Umbilical cord (tissue), 2 donors: ENCODE data around the gene ARMH4. TPM values are rescaled to one million over a fixed set of nuclear protein-coding genes. Genes with fewer than 3 reads are reported as not detected.

ENCODE experiments used
- DNase-seq: peaks from one replicate; pipeline ENCODE4 v3.0.0-alpha.2; 2015; ENCODE audit warnings: low spot score
- total RNA-seq: library from RNA; depleted of rRNA; stranded (reverse); fragments of >200 nt; gene quantifications from one replicate; pipeline ENCODE4 v1.2.3, GENCODE V29; 2014; ENCODE audit warnings: low replicate concordance; ENCODE audit not compliant: insufficient read depth

ARMH4 gene
- 25.3 TPM for total RNA-seq

- peak; percentile 95 for DNase-seq
Observed at GRCh38 chr14:58152014-58152857, at the start of gene ARMH4. TSS of gene ARMH4 (minus strand) at chr14:58152213. CDS start at chr14:58139358, 12,855 bp downstream.

- no peak for DNase-seq
Observed at GRCh38 chr14:58200846-58201245, 48.8 kb upstream of the ARMH4 start.

GRCh38 chr14:58200480-58200841 lies 48.4 kb upstream of the ARMH4 start:
- DNase-seq: no peak

- DNase-seq: peak; percentile 89
Observed at GRCh38 chr14:58199726-58200479, 47.9 kb upstream of the ARMH4 start, which contains the start of gene ACTR10. TSS of gene ACTR10 (plus strand) at chr14:58200149. CDS start at chr14:58200218, 69 bp downstream.

GRCh38 chr14:58198086-58198485 lies 46.1 kb upstream of the ARMH4 start:
- no peak for DNase-seq

GRCh38 chr14:58196198-58196597 lies 44.2 kb upstream of the ARMH4 start:
- no peak for DNase-seq

- DNase-seq: no peak
Observed at GRCh38 chr14:58193542-58193941, 41.5 kb upstream of the ARMH4 start.

GRCh38 chr14:58191763-58192601 lies 40.0 kb upstream of the ARMH4 start:
- DNase-seq: no peak

GRCh38 chr14:58189176-58189575 lies 37.2 kb upstream of the ARMH4 start:
- no peak for DNase-seq

GRCh38 chr14:58177125-58177524 lies 25.1 kb upstream of the ARMH4 start:
- DNase-seq: no peak

GRCh38 chr14:58171090-58171489 lies 19.1 kb upstream of the ARMH4 start:
- peak; percentile 63 for DNase-seq

- DNase-seq: no peak
Observed at GRCh38 chr14:58167891-58168290, 15.9 kb upstream of the ARMH4 start.

- DNase-seq: no peak
Observed at GRCh38 chr14:58167057-58167456, 15.0 kb upstream of the ARMH4 start.

- DNase-seq: peak; percentile 85
Observed at GRCh38 chr14:58166005-58166983, 14.3 kb upstream of the ARMH4 start.

GRCh38 chr14:58160561-58160960 lies 8.5 kb upstream of the ARMH4 start:
- no peak for DNase-seq

GRCh38 chr14:58151133-58152013 lies 640 bp downstream of the ARMH4 start:
- peak; percentile 63 for DNase-seq

GRCh38 chr14:58150243-58150805 lies 1.7 kb downstream of the ARMH4 start:
- no peak for DNase-seq

GRCh38 chr14:58149196-58149595 lies 2.8 kb downstream of the ARMH4 start:
- no peak for DNase-seq

- DNase-seq: no peak
Observed at GRCh38 chr14:58146399-58146798, 5.6 kb downstream of the ARMH4 start.
